GM19193 (cell line): ENCODE data around the gene RRM2.

Experiments
- POLR2A ChIP-seq: IDR thresholded peaks from 4 replicates; pipeline ENCODE4 v1.6.1; 2011; ENCODE audit not compliant: insufficient read depth, insufficient read length; ENCODE audit errors: extremely low read depth

RRM2 gene

GRCh38 chr2:10122500-10123280 lies at the start of gene RRM2:
Gene RRM2 (plus strand): TSS chr2:10122739. CDS start chr2:10122799, 60 bp downstream.
- TF ChIP-seq POLR2A, result peak; percentile 98

GRCh38 chr2:10073706-10074105 lies 48.8 kb upstream of the RRM2 start:
- no peak for TF ChIP-seq POLR2A

GRCh38 chr2:10075101-10075500 lies 47.4 kb upstream of the RRM2 start:
- TF ChIP-seq POLR2A, result no peak

DNA sequence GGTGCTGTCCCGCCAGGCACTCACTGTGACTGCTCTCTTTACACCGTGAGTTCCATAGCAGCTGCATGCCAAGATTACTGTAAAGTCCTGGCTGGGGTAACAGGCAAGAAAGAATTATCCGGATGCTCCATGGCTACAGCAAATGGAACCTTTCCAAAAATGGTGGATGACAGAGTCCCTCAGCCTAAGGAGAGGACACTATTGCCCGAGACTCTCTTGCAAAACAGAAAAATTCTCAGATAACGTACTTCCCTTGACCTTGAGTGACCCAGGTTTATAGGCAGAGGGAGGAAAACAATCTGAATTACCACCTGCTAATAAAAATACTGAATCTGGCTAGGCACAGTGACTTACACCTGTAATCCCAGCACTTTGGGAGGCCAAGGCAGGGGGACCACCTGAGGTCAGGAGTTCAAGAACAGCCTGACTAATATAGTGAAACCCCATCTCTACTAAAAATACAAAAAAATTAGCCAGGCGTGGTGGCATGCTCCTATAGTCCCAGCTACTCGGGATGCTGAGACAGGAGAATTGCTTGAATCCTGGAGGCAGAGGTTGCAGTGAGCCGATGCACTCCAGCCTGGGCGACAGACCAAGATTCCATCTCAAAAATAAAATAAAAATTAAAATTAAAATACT lies 46.8 kb upstream of the RRM2 start:
- no peak for TF ChIP-seq POLR2A

- TF ChIP-seq POLR2A, result no peak
These were observed 46.0 kb upstream of the RRM2 start for GRCh38 chr2:10076511-10076910.

- TF ChIP-seq POLR2A, result no peak
These were observed 45.5 kb upstream of the RRM2 start for GRCh38 chr2:10076988-10077527.

- no peak for TF ChIP-seq POLR2A
These were observed 44.5 kb upstream of the RRM2 start for GRCh38 chr2:10078001-10078400.

- no peak for TF ChIP-seq POLR2A
These were observed 43.8 kb upstream of the RRM2 start for GRCh38 chr2:10078704-10079265.

DNA sequence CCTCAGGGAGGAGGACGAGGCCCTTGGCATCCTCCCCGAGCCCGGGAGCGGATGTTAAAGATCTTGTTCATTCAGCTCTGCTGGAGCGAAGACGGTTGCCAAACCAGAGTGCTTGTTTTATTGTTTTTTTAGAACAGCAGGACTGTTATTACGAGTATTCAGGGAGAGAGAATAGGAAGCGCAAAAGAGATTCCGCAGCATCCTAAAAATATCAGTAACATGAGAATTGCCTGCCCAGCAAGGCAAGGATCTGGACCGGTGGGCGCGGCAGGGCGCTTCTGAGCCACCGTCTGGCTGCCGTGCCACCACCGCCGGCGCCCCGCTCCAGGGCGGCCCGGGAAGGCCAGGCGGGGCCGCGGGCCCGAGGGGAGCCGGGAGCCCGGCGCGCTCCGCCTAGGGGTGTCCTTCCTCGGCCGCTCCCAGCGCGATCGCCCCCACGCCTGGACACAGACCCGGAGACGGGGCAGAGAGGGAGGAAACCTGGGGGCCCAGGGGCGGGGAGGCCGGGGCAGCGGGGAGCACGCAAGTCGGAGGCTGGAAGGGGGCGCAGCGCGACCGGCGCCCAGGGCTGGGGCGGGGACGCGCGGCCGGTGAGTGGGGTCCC lies 43.2 kb upstream of the RRM2 start:
- TF ChIP-seq POLR2A, result no peak

DNA sequence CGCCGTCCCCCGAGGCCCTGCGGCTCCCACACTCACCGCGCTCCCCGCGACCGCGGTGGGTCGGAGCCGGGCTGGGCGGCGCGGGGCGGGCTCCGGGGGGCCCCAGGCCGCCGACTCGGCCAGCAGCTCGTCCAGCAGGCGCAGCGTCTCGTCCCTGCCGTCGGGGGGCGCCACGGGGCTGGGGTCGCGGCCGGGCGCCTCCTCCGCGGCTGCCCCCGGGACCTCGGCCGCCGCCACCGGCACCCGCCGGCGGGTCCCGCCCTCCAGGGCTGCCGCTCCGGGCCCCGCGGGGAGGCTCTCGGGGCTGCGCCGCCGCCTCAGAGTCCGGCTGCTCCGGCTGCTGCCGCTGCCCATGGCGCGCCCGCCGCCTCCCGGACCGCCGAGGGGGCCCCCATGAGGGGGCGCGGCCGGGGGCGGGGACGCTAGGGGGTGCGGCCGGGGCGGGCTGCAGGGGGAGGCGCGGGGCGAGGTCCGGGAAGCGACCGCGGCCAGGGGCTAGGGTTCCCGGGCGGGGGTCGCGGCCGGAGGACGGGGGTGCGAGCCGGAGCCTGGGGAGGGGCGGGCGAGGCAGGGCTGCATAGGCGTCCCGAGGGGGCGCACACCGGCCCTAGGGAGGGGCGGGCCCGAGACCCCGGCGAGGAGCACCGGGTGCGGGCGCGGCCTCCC lies 42.5 kb upstream of the RRM2 start, which contains the start of gene CYS1:
Gene CYS1 (minus strand): TSS at position 542 of the 666 bp plus-strand sequence. CDS start 188 bp downstream, at position 354.
- TF ChIP-seq POLR2A, result no peak

- peak; percentile 61 for TF ChIP-seq POLR2A
These were observed 41.8 kb upstream of the RRM2 start for GRCh38 chr2:10080536-10081304.

DNA sequence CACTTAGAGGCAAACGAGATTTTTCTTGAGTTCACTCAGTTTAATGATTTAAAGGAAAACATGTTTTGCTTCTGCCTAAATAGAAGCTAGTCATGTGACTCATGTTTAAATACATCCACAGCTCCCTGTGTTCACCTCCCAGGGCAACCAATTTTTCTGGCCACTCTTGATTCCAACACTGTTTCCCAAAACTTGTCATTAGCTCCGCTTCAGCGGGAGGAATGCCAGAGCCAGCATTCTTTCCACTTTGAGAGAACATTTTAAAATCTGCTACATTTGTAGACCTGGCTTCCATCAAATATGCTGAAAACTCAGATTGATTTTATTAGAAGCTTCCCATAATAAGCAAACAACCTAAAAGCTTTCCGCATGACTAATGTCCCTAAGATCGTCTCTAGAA lies 39.5 kb upstream of the RRM2 start:
- no peak for TF ChIP-seq POLR2A

DNA sequence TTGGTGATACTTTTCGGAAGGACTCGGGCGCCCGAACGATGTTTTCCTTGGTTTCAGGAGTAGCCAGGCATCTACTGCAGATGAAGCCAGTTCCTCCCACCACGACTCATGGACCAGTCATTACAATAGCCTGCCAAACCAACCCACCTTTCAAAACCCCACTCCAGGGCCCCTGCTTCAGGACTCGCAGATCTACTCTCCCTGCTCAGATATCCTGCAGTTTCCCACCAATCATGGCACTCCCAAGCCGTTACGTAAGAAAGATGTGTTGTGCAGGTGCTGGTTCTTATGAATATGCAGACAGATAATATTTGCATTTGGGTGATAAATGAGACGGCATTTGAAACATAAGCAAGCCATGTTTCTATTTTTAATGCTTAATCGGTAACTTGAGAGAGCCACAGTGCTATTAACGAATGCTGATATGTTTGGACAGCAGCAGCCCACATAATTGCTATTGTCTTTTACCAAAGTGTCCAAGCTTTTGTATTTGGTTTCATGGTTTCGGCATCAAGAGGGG lies 38.8 kb upstream of the RRM2 start:
- TF ChIP-seq POLR2A, result peak; percentile 56
